SJCRH30 (cell line): ENCODE data around the gene PTER. TPM values are rescaled to one million over a fixed set of nuclear protein-coding genes. Genes with fewer than 3 reads are reported as not detected.

Experiments
- DNase-seq, 2 experiments: peaks; one replicate each; pipeline ENCODE4 v3.0.0-alpha.2; 2015 to 2020
- H3K27ac ChIP-seq: fragments of 250-450 bp; sonication (Bioruptor Pico); 2 replicates; pipeline ENCODE4 v1.5.1; 2020; ENCODE audit warnings: mild to moderate bottlenecking, moderate library complexity
- H3K27me3 ChIP-seq: fragments of 250-450 bp; sonication (Bioruptor Pico); 2 replicates; pipeline ENCODE4 v1.5.1; 2020; ENCODE audit warnings: mild to moderate bottlenecking, moderate library complexity
- H3K36me3 ChIP-seq: fragments of 250-450 bp; sonication (Bioruptor Pico); 2 replicates; pipeline ENCODE4 v1.5.1; 2020; ENCODE audit warnings: mild to moderate bottlenecking, moderate library complexity
- H3K4me1 ChIP-seq: fragments of 250-450 bp; sonication (Bioruptor Pico); 2 replicates; pipeline ENCODE4 v1.5.1; 2020; ENCODE audit warnings: mild to moderate bottlenecking, moderate library complexity
- H3K4me3 ChIP-seq: fragments of 250-450 bp; sonication (Bioruptor Pico); 2 replicates; pipeline ENCODE4 v1.5.1; 2020; ENCODE audit warnings: mild to moderate bottlenecking, moderate library complexity
- H3K9me3 ChIP-seq: fragments of 250-450 bp; sonication (Bioruptor Pico); replicated peaks from 2 replicates; pipeline ENCODE4 v1.5.1; 2020; ENCODE audit warnings: mild to moderate bottlenecking, moderate library complexity
- total RNA-seq: library from RNA; depleted of rRNA; stranded (reverse); fragments of >200 nt; shearing (Covaris generic); gene quantifications from 2 replicates; pipeline ENCODE4 v1.2.3, GENCODE V29; 2014

The PTER gene
- total RNA-seq, 1 experiment from 2014 or later, result 7.6 TPM

DNA sequence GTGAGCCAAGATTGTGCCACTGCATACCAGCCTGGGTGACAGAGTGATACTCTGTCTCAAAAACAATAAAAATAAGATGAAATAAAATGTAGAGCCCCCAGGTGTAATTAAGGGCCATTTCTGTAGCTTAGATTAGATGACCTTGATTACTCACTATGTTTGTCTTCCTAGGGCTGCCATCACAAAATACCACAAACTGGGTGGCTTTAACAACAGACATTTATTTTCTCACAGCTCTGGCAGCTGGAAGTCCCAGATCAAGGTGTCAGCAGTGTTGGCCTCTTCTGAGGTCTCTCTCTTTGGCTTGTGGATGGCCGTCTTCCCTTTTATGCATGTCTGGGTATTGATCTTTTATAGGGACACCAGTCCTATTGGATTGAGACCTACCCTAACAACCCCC, 6.1 kb downstream of the PTER start:
- H3K4me3 ChIP-seq, result no peak overlapping the region
- H3K9me3 ChIP-seq, result no peaks in the 10 kb centered on the region
- no peaks in the 10 kb centered on the region for H3K36me3 ChIP-seq
- no peak for DNase-seq
- no peaks in the 10 kb centered on the region for H3K27me3 ChIP-seq
- H3K4me1 ChIP-seq, result no peaks in the 10 kb centered on the region
- H3K27ac ChIP-seq, result no peak overlapping the region

DNA sequence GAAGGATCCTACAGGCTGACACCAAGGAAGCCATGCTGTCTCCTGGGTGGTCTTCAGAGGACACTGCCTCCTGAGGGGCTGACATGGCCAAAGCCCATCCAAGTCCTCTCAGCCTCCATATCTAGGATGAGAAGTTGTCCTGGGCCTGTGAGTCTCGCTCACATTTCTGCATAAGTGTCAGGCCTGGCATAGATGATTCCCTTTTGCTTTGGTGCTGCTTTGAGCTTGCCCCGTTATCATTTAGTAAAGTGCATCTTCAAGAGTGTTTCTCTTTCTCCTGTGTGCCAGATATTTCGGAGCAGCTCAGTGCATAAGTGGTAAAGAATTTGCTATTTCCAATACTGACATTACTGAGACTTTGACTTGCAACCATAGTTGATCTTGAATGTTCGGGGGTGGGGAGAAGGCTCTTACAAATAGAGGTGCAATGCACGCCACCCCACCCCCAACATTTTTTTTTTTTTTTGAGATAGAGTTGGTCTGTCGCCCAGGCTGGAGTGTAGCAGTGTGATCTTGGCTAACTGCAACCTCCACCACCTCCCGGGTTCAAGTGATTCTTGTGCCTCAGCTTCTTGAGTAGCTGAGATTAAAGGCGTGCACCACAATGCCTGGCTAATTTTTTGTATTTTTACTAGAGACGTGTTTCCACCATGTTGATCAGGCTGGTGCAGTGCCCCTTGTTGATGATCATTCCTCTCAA, 9.1 kb downstream of the PTER start:
- DNase-seq, result no peak
- Histone ChIP-seq H3K9me3 (no peaks in the 10 kb centered on the region), H3K27me3 (no peaks in the 10 kb centered on the region), H3K4me1 (no peaks in the 10 kb centered on the region), H3K36me3 (no peaks in the 10 kb centered on the region), H3K4me3 (no peak overlapping the region), H3K27ac (no peak overlapping the region)

- Histone ChIP-seq H3K27ac (no peak overlapping the region), H3K27me3 (no peaks in the 10 kb centered on the region), H3K4me1 (no peaks in the 10 kb centered on the region), H3K4me3 (no peak overlapping the region), H3K36me3 (no peaks in the 10 kb centered on the region), H3K9me3 (no peaks in the 10 kb centered on the region)
- DNase-seq, result no peak
These were observed 12.6 kb downstream of the PTER start for GRCh38 chr10:16449454-16449853.

GRCh38 chr10:16458166-16458955, 21.6 kb downstream of the PTER start:
- H3K27me3 ChIP-seq, result no peaks in the 10 kb centered on the region
- DNase-seq, result no peak
- H3K9me3 ChIP-seq, result no peaks in the 10 kb centered on the region
- no peak overlapping the region for H3K27ac ChIP-seq
- H3K4me1 ChIP-seq, result no peaks in the 10 kb centered on the region
- H3K4me3 ChIP-seq, result no peak overlapping the region
- no peaks in the 10 kb centered on the region for H3K36me3 ChIP-seq

DNA sequence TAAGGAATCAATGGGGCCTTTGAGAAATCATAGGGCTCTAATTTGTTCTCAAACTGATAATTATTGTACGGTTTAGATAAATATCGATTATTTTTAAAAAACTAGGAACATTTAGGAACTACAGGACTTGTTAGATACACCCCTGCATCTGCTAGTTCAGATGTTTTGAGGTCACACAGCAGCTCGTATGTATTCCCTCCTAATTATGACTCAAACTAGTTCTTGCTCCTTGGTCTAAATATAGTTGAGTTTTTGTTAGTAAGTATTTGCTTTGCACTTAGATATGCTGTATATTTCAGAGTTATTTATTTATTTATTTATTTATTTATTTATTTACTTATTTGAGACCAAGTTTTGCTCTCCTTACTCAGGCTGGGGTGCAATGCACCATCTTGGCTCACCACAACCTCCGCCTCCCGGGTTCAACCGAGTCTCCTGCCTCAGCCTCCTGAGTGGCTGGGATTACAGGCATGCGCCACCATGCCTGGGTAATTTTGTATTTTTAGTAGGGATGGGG, 22.7 kb downstream of the PTER start:
- no peaks in the 10 kb centered on the region for H3K9me3 ChIP-seq
- no peaks in the 10 kb centered on the region for H3K27me3 ChIP-seq
- no peak overlapping the region for H3K4me3 ChIP-seq
- H3K4me1 ChIP-seq, result no peaks in the 10 kb centered on the region
- H3K36me3 ChIP-seq, result no peaks in the 10 kb centered on the region
- H3K27ac ChIP-seq, result no peak overlapping the region
- no peak for DNase-seq

DNA sequence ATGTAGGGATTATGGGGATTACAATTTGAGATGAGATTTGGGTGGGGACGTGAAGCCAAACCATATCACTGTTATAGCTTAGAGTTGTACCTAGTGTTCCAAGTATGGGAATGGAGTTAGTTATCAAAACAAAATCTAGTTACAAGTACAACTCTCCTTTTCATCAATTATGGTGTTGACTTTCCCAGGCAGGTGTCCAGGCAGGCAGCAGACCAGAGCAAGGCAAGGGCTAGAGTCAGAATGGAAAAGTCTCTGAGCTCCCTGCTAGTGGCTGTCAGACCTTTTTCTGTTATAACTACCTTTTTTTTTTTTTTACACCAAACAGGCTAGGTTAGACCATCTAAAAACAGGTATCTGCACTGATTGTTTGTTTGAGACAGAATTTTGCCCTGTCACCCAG, 29.2 kb downstream of the PTER start:
- H3K9me3 ChIP-seq, result no peaks in the 10 kb centered on the region
- H3K36me3 ChIP-seq, result no peaks in the 10 kb centered on the region
- no peak for DNase-seq
- H3K27me3 ChIP-seq, result no peaks in the 10 kb centered on the region
- no peak overlapping the region for H3K4me3 ChIP-seq
- no peak overlapping the region for H3K27ac ChIP-seq
- H3K4me1 ChIP-seq, result no peaks in the 10 kb centered on the region

- no peaks in the 10 kb centered on the region for H3K27me3 ChIP-seq
- H3K9me3 ChIP-seq, result no peaks in the 10 kb centered on the region
- no peak overlapping the region for H3K4me3 ChIP-seq
- H3K36me3 ChIP-seq, result no peaks in the 10 kb centered on the region
- H3K4me1 ChIP-seq, result no peaks in the 10 kb centered on the region
- no peak for DNase-seq
- H3K27ac ChIP-seq, result no peak overlapping the region
These were observed 33.9 kb downstream of the PTER start for GRCh38 chr10:16470747-16471146.

- Histone ChIP-seq H3K4me3 (no peak overlapping the region), H3K27ac (no peak overlapping the region), H3K36me3 (no peaks in the 10 kb centered on the region), H3K27me3 (no peaks in the 10 kb centered on the region), H3K4me1 (no peaks in the 10 kb centered on the region), H3K9me3 (no peaks in the 10 kb centered on the region)
- no peak for DNase-seq
These were observed 36.0 kb downstream of the PTER start for GRCh38 chr10:16472828-16473227.

- peak in 1 of 2 experiments; percentile 3 for DNase-seq
- no peak overlapping the region for H3K27ac ChIP-seq
- H3K27me3 ChIP-seq, result no peaks in the 10 kb centered on the region
- no peaks in the 10 kb centered on the region for H3K4me1 ChIP-seq
- no peak overlapping the region for H3K4me3 ChIP-seq
- no peaks in the 10 kb centered on the region for H3K36me3 ChIP-seq
- no peaks in the 10 kb centered on the region for H3K9me3 ChIP-seq
These were observed 40.9 kb downstream of the PTER start for GRCh38 chr10:16477757-16478156.

GRCh38 chr10:16478801-16479200, 42.0 kb downstream of the PTER start:
- no peaks in the 10 kb centered on the region for H3K27me3 ChIP-seq
- no peaks in the 10 kb centered on the region for H3K36me3 ChIP-seq
- no peak for DNase-seq
- no peak overlapping the region for H3K4me3 ChIP-seq
- no peaks in the 10 kb centered on the region for H3K4me1 ChIP-seq
- H3K27ac ChIP-seq, result no peak overlapping the region
- H3K9me3 ChIP-seq, result no peaks in the 10 kb centered on the region

DNA sequence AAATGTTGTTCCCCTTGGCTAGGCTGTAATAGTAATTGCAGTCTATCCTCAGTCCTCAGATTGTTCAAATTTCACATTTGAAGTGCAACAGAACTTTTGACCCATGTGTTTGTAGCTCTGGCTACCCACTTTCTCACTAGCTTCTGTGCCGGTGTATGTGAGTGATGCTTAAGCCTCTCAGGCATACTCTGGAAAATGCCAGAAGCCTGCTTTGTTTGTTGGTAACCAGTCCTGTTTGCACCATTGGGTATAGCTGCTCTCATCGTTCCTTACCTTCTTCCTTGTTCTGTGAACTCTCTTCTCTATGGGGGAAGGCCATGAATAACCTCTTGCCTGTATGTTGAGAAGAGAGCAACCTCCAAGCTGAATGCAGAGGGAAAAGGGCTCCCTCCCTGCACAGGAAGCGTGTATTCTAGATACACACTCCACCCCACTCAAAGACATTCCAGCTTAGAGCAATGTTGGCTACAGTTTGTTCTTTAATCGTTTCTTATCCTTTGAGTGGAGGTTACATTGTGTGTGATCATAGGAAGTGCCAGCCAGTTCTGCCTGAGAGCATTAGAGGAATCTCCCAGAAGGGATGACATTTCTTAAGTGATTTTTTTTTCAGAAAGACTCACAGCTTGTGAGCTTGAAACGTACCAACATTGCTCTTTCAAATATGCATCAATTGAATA, 44.4 kb downstream of the PTER start:
- H3K4me3 ChIP-seq, result no peak overlapping the region
- DNase-seq, result no peak
- H3K4me1 ChIP-seq, result no peaks in the 10 kb centered on the region
- no peak overlapping the region for H3K27ac ChIP-seq
- no peaks in the 10 kb centered on the region for H3K36me3 ChIP-seq
- H3K9me3 ChIP-seq, result no peaks in the 10 kb centered on the region
- no peaks in the 10 kb centered on the region for H3K27me3 ChIP-seq

DNA sequence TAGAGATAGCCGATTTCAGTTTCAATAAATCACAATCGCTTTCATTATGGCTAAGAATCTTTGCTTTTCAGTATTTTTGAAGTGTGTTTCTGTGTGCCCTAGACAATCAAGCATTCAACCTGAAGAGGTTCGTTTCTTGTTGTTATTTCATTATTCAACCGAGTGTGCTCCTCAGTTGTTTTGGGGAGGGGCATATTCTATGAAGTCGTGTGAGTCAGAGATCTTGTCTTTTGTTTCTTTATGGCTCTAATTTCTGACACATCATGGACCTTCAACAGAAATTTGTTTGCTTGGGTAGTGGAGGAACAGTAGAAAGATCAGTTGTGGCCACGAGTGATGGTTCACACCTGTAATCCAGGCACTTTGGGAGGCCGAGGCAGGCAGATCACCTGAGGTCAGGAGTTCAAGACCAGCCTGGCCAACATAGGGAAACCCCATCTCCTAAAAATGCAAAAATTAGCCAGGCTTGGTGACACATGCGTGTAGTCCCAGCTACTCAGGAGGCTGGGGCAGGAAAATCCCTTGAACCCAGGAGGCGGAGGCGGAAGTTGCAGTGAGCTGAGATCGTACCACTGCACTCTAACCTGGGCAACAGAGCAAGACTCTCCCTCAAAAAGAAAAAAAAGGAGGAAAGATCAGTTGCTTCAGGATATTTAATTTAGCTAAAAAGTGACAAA, 46.6 kb downstream of the PTER start:
- no peaks in the 10 kb centered on the region for H3K36me3 ChIP-seq
- no peak overlapping the region for H3K4me3 ChIP-seq
- no peaks in the 10 kb centered on the region for H3K27me3 ChIP-seq
- no peaks in the 10 kb centered on the region for H3K9me3 ChIP-seq
- no peak for DNase-seq
- H3K27ac ChIP-seq, result no peak overlapping the region
- no peaks in the 10 kb centered on the region for H3K4me1 ChIP-seq

GRCh38 chr10:16490511-16490910, 53.7 kb downstream of the PTER start:
- DNase-seq, result no peak
- no peaks in the 10 kb centered on the region for H3K36me3 ChIP-seq
- H3K4me1 ChIP-seq, result no peaks in the 10 kb centered on the region
- H3K9me3 ChIP-seq, result no peaks in the 10 kb centered on the region
- no peak overlapping the region for H3K27ac ChIP-seq
- H3K4me3 ChIP-seq, result no peak overlapping the region
- H3K27me3 ChIP-seq, result no peaks in the 10 kb centered on the region

- Histone ChIP-seq H3K36me3 (no peaks in the 10 kb centered on the region), H3K27ac (no peak overlapping the region), H3K27me3 (no peaks in the 10 kb centered on the region), H3K4me1 (no peaks in the 10 kb centered on the region), H3K9me3 (no peaks in the 10 kb centered on the region), H3K4me3 (no peak overlapping the region)
- DNase-seq, result no peak
These were observed 55.1 kb downstream of the PTER start for GRCh38 chr10:16491933-16492332.
